PFSK-1 (cell line): ENCODE data around the gene USP17L22.
"Not testable (repeated sequence)": the region's sequence is repeated elsewhere in the genome, so short reads cannot be mapped to it uniquely, and the experiment has no call there.

Source experiments
- FOXP2 ChIP-seq: optimal IDR thresholded peaks from 2 replicates; pipeline ENCODE3; 2011; ENCODE audit warnings: borderline replicate concordance, control low read depth, inconsistent platforms; ENCODE audit not compliant: insufficient read depth; ENCODE audit errors: extremely low read length, extremely low read depth
- POLR2AphosphoS5 ChIP-seq: IDR thresholded peaks from 2 replicates; pipeline ENCODE4 v1.6.1; 2012; ENCODE audit warnings: low read depth, mild to moderate bottlenecking, control low read depth, low read length, moderate library complexity
- REST ChIP-seq, 2 experiments: IDR thresholded peaks; 2 replicates each; pipeline versions ENCODE4 v1.6.1 to v1.8.0; 2011 to 2012; ENCODE audit warnings: low read depth in 2 of 2, low read length in 2 of 2, control low read depth in 1 of 2, inconsistent platforms in 1 of 2, mild to moderate bottlenecking in 1 of 2, moderate library complexity in 1 of 2; ENCODE audit not compliant: insufficient read depth in 1 of 2
- SIN3A ChIP-seq: IDR thresholded peaks from 2 replicates; pipeline ENCODE4 v1.6.1; 2012; ENCODE audit warnings: mild to moderate bottlenecking, low read length, moderate library complexity, borderline replicate concordance; ENCODE audit not compliant: insufficient read depth
- TAF1 ChIP-seq: IDR thresholded peaks from 2 replicates; pipeline ENCODE4 v1.6.1; 2012; ENCODE audit warnings: low read length, control low read depth, borderline replicate concordance; ENCODE audit not compliant: insufficient read depth

Gene USP17L22

GRCh38 chr4:9253078-9253477, 14.3 kb upstream of the USP17L22 start, which contains the start of gene USP17L19:
Gene USP17L19, plus strand, starts transcription at chr4:9253378. Its CDS starts 0 bp downstream, at chr4:9253378.
- TF ChIP-seq REST (IDR thresholded peaks at IDR 0.05; ENCODE audit: insufficient read depth in 1 of 2, low read depth in 2 of 2, low read length in 2 of 2); POLR2AphosphoS5; TAF1: not testable (repeated sequence)

- TF ChIP-seq POLR2AphosphoS5, SIN3A, TAF1: not testable (repeated sequence)
Observed at GRCh38 chr4:9257824-9258223, 9.6 kb upstream of the USP17L22 start, which contains the start of gene USP17L20. Gene USP17L20, plus strand, starts transcription at chr4:9258124. Its CDS starts 0 bp downstream, at chr4:9258124.

GRCh38 chr4:9262572-9262971, 4.8 kb upstream of the USP17L22 start, which contains the start of gene USP17L21:
Gene USP17L21, plus strand, starts transcription at chr4:9262872. Its CDS starts 0 bp downstream, at chr4:9262872.
- TF ChIP-seq POLR2AphosphoS5, FOXP2, TAF1: not testable (repeated sequence)
